SK-N-SH treated with all-trans-retinoic acid at 6 μM for 48 hours (cell line): ENCODE results near the gene PAK6.

Source experiments
- ATAC-seq: fragments of 200-7000 bp; cut with Tn5 transposase; 3 replicates; pipeline ENCODE4 v1.9.1; 2020; ENCODE audit warnings: mild to moderate bottlenecking, moderate library complexity
- ARNTL ChIP-seq: fragments of 450-650 bp; formaldehyde crosslinking; IDR thresholded peaks from 2 replicates; pipeline ENCODE4 v1.5.0; 2020; ENCODE audit warnings: low read depth, mild to moderate bottlenecking, moderate library complexity, borderline replicate concordance
- BACH2 ChIP-seq: fragments of 250-450 bp; sonication (Bioruptor Pico); IDR thresholded peaks from 2 replicates; pipeline ENCODE4 v1.9.0; 2021; ENCODE audit warnings: mild to moderate bottlenecking, borderline replicate concordance
- CREB5 ChIP-seq: fragments of 250-450 bp; sonication (Bioruptor Pico); IDR thresholded peaks from 2 replicates; pipeline ENCODE4 v1.5.1; 2020; ENCODE audit warnings: low read depth, mild to moderate bottlenecking, moderate library complexity
- CSDC2 ChIP-seq: fragments of 250-450 bp; sonication (Bioruptor Pico); IDR thresholded peaks from 2 replicates; pipeline ENCODE4 v1.5.0; 2020; ENCODE audit warnings: mild to moderate bottlenecking, moderate library complexity
- CSRNP3 ChIP-seq: fragments of 250-450 bp; sonication (Bioruptor Pico); IDR thresholded peaks from 2 replicates; pipeline ENCODE4 v1.5.1; 2021; ENCODE audit warnings: mild to moderate bottlenecking, moderate library complexity
- ESRRG ChIP-seq: fragments of 250-450 bp; sonication (Bioruptor Pico); IDR thresholded peaks from 2 replicates; pipeline ENCODE4 v1.6.1; 2021; ENCODE audit warnings: mild to moderate bottlenecking
- GLIS3 ChIP-seq: fragments of 250-450 bp; sonication (Bioruptor Pico); IDR thresholded peaks from 2 replicates; pipeline ENCODE4 v1.5.0; 2020; ENCODE audit warnings: mild to moderate bottlenecking, moderate library complexity
- ISL1 ChIP-seq: fragments of 250-450 bp; sonication (Bioruptor Pico); IDR thresholded peaks from 2 replicates; pipeline ENCODE4 v2.1.2; 2022; ENCODE audit warnings: mild to moderate bottlenecking, moderate library complexity
- OSR1 ChIP-seq: fragments of 250-450 bp; sonication (Bioruptor Pico); IDR thresholded peaks from 2 replicates; pipeline ENCODE4 v1.8.0; 2022; ENCODE audit warnings: moderate library complexity, mild to moderate bottlenecking, inconsistent platforms
- PPARA ChIP-seq: fragments of 250-450 bp; sonication (Bioruptor Pico); IDR thresholded peaks from 2 replicates; pipeline ENCODE4 v1.5.0; 2020; ENCODE audit warnings: mild to moderate bottlenecking, borderline replicate concordance
- RARB ChIP-seq: fragments of 250-450 bp; sonication (Bioruptor Pico); IDR thresholded peaks from 2 replicates; pipeline ENCODE4 v1.8.0; 2021; ENCODE audit warnings: mild to moderate bottlenecking, moderate library complexity
- SNAI2 ChIP-seq: fragments of 250-450 bp; sonication (Bioruptor Pico); IDR thresholded peaks from 2 replicates; pipeline ENCODE4 v1.5.0; 2020; ENCODE audit warnings: mild to moderate bottlenecking, moderate library complexity
- TCF4 ChIP-seq: fragments of 250-450 bp; sonication (Bioruptor Pico); IDR thresholded peaks from 2 replicates; pipeline ENCODE4 v1.8.0; 2021; ENCODE audit warnings: mild to moderate bottlenecking, moderate library complexity, borderline replicate concordance
- ZC3H10 ChIP-seq: fragments of 250-450 bp; sonication (Bioruptor Pico); IDR thresholded peaks from 2 replicates; pipeline ENCODE4 v1.5.1; 2021; ENCODE audit warnings: mild to moderate bottlenecking, moderate library complexity
- ZFP3 ChIP-seq: fragments of 250-450 bp; sonication (Bioruptor Pico); IDR thresholded peaks from 2 replicates; pipeline ENCODE4 v1.5.0; 2020; ENCODE audit warnings: mild to moderate bottlenecking, moderate library complexity
- ZFP30 ChIP-seq: fragments of 450-650 bp; formaldehyde crosslinking; IDR thresholded peaks from 2 replicates; pipeline ENCODE4 v1.5.0; 2022; ENCODE audit warnings: mild to moderate bottlenecking, moderate library complexity
- ZNF565 ChIP-seq: fragments of 450-650 bp; formaldehyde crosslinking; conservative IDR thresholded peaks from 2 replicates; pipeline ENCODE4 v1.5.0; 2020; ENCODE audit warnings: low read depth, mild to moderate bottlenecking, moderate library complexity
- ZNF70 ChIP-seq: fragments of 450-650 bp; formaldehyde crosslinking; IDR thresholded peaks from 2 replicates; pipeline ENCODE4 v1.5.0; 2020; ENCODE audit warnings: mild to moderate bottlenecking, moderate library complexity
- ZNF8 ChIP-seq: fragments of 450-650 bp; formaldehyde crosslinking; IDR thresholded peaks from 2 replicates; pipeline ENCODE4 v1.5.0; 2020; ENCODE audit warnings: mild to moderate bottlenecking, moderate library complexity
- TF ChIP-seq, protein P1 (sequence below): fragments of 250-450 bp; sonication (Bioruptor Pico); IDR thresholded peaks from 2 replicates; pipeline ENCODE4 v1.8.0; 2020; ENCODE audit warnings: mild to moderate bottlenecking, moderate library complexity, borderline replicate concordance
- TF ChIP-seq, protein P2 (sequence below): fragments of 250-450 bp; sonication (Bioruptor Pico); IDR thresholded peaks from 2 replicates; pipeline ENCODE4 v1.5.0; 2020; ENCODE audit warnings: mild to moderate bottlenecking, moderate library complexity

Gene PAK6

DNA sequence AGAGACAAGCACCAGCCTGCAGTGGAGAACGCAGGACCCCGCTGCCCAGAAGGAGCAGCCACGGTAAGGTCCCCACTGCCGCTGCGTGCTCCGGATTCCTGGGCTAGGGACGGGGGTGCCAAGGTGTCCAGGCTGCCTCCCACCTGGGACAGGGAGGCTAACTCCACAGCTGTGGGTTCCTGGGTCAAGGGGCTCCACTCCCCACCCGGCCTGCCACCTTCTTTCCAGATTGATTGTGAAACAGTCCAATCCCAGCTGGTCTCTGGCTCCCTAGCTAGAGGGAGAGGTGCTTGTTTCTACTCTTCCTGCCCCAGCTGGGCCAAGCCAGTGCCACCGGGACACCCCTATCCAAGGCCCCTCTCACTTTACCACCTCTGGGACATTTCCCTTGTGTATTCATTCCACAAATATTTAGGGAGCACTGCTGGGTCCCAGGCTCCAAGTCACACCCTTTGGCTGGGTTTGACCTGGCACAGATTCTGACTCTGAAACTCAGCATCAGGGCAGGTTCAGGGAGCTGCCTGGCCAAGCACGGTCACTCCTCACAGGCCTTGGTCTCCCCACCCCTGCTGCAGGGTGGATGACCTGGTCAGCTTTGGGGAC lies 1.9 kb downstream of the PAK6 start:
- no peak for ATAC-seq
- no peak for TF ChIP-seq ZC3H10 (CRISPR knock-in tag)
- no peak for TF ChIP-seq CREB5 (CRISPR knock-in tag)
- TF ChIP-seq PPARA (CRISPR knock-in tag) = no peak
- no peak for TF ChIP-seq ZNF70 (CRISPR knock-in tag)
- TF ChIP-seq CSRNP3 (CRISPR knock-in tag) = no peak
- TF ChIP-seq ZNF8 (CRISPR knock-in tag) = no peak
- no peak for TF ChIP-seq CSDC2
- TF ChIP-seq BACH2 (CRISPR knock-in tag) = no peak
- TF ChIP-seq ESRRG (CRISPR knock-in tag) = no peak
- no peak for TF ChIP-seq SNAI2 (CRISPR knock-in tag)
- no peak for TF ChIP-seq RARB (CRISPR knock-in tag)
- TF ChIP-seq ZFP30 (CRISPR knock-in tag) = no peak
- no peak for TF ChIP-seq ISL1 (CRISPR knock-in tag)
- no peak for TF ChIP-seq GLIS3
- TF ChIP-seq, all 23 proteins: peak for 0

- ATAC-seq = no peak
- TF ChIP-seq, protein P1, sequence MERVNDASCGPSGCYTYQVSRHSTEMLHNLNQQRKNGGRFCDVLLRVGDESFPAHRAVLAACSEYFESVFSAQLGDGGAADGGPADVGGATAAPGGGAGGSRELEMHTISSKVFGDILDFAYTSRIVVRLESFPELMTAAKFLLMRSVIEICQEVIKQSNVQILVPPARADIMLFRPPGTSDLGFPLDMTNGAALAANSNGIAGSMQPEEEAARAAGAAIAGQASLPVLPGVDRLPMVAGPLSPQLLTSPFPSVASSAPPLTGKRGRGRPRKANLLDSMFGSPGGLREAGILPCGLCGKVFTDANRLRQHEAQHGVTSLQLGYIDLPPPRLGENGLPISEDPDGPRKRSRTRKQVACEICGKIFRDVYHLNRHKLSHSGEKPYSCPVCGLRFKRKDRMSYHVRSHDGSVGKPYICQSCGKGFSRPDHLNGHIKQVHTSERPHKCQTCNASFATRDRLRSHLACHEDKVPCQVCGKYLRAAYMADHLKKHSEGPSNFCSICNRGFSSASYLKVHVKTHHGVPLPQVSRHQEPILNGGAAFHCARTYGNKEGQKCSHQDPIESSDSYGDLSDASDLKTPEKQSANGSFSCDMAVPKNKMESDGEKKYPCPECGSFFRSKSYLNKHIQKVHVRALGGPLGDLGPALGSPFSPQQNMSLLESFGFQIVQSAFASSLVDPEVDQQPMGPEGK = no peak
- TF ChIP-seq ZFP3 (no peak), OSR1 (CRISPR knock-in tag) (no peak), ZNF70 (CRISPR knock-in tag) (no peak), ARNTL (no peak), GLIS3 (no peak), PPARA (CRISPR knock-in tag) (no peak), BACH2 (CRISPR knock-in tag) (no peak), ISL1 (CRISPR knock-in tag) (no peak), ESRRG (CRISPR knock-in tag) (no peak), RARB (CRISPR knock-in tag) (no peak), ZNF565 (CRISPR knock-in tag) (no peak)
- TF ChIP-seq, protein P2, sequence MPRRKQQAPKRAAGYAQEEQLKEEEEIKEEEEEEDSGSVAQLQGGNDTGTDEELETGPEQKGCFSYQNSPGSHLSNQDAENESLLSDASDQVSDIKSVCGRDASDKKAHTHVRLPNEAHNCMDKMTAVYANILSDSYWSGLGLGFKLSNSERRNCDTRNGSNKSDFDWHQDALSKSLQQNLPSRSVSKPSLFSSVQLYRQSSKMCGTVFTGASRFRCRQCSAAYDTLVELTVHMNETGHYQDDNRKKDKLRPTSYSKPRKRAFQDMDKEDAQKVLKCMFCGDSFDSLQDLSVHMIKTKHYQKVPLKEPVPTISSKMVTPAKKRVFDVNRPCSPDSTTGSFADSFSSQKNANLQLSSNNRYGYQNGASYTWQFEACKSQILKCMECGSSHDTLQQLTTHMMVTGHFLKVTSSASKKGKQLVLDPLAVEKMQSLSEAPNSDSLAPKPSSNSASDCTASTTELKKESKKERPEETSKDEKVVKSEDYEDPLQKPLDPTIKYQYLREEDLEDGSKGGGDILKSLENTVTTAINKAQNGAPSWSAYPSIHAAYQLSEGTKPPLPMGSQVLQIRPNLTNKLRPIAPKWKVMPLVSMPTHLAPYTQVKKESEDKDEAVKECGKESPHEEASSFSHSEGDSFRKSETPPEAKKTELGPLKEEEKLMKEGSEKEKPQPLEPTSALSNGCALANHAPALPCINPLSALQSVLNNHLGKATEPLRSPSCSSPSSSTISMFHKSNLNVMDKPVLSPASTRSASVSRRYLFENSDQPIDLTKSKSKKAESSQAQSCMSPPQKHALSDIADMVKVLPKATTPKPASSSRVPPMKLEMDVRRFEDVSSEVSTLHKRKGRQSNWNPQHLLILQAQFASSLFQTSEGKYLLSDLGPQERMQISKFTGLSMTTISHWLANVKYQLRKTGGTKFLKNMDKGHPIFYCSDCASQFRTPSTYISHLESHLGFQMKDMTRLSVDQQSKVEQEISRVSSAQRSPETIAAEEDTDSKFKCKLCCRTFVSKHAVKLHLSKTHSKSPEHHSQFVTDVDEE (CRISPR knock-in tag) = no peak
These were observed 2.7 kb downstream of the PAK6 start for GRCh38 chr15:40241269-40242212.

- TF ChIP-seq ZNF8 (CRISPR knock-in tag) = no peak
- no peak for ATAC-seq
These were observed 3.3 kb downstream of the PAK6 start for GRCh38 chr15:40242213-40242599.

- no peak for ATAC-seq
- no peak for TF ChIP-seq CSDC2
- TF ChIP-seq ZNF70 (CRISPR knock-in tag) = no peak
- TF ChIP-seq GLIS3 = no peak
- no peak for TF ChIP-seq TCF4 (CRISPR knock-in tag)
- no peak for TF ChIP-seq ESRRG (CRISPR knock-in tag)
- no peak for TF ChIP-seq RARB (CRISPR knock-in tag)
- TF ChIP-seq SNAI2 (CRISPR knock-in tag) = no peak
- TF ChIP-seq, protein P1 = no peak
- TF ChIP-seq ZNF565 (CRISPR knock-in tag) = no peak
- no peak for TF ChIP-seq ZFP3
- TF ChIP-seq BACH2 (CRISPR knock-in tag) = no peak
- TF ChIP-seq ISL1 (CRISPR knock-in tag) = no peak
- no peak for TF ChIP-seq CSRNP3 (CRISPR knock-in tag)
- TF ChIP-seq CREB5 (CRISPR knock-in tag) = no peak
These were observed 3.7 kb downstream of the PAK6 start for GRCh38 chr15:40242601-40243000.
